Measurements from ENCODE around the gene MMP28.
"Not testable (repeated sequence)": the region's sequence is repeated elsewhere in the genome, so short reads cannot be mapped to it uniquely, and the experiment has no call there.

GRCh38 chr17:35751541-35751940 is 43.9 kb downstream of the MMP28 start:
- TF ChIP-seq EZH2 (IDR thresholded peaks at IDR 0.05; ENCODE audit: low read length, missing control alignments); CTCF (conservative IDR thresholded peaks at IDR 0.05 in 1 of 2, IDR thresholded peaks at IDR 0.05 in 1 of 2; ENCODE audit: low read depth in 1 of 2, low read length in 2 of 2): not testable (repeated sequence)
